NCI-H1105 (cell line): ENCODE results near the gene DNAJC5.

Experiments
- DNase-seq: peaks from one replicate; lab custom pipeline; 2025; lab: John Stamatoyannopoulos, UW

Gene DNAJC5

GRCh38 chr20:63941282-63942081 lies 46.6 kb downstream of the DNAJC5 start:
- no peak for DNase-seq

GRCh38 chr20:63942250-63942951 lies 47.5 kb downstream of the DNAJC5 start:
- no peak for DNase-seq

- DNase-seq = no peak
These were observed 48.3 kb downstream of the DNAJC5 start for GRCh38 chr20:63942969-63943807.

GRCh38 chr20:63943808-63944077 lies 48.8 kb downstream of the DNAJC5 start:
- no peak for DNase-seq

- DNase-seq = no peak
These were observed 49.4 kb downstream of the DNAJC5 start for GRCh38 chr20:63944078-63944941.

- no peak for DNase-seq
These were observed 50.2 kb downstream of the DNAJC5 start for GRCh38 chr20:63945031-63945658.

- no peak for DNase-seq
These were observed 51.3 kb downstream of the DNAJC5 start for GRCh38 chr20:63945921-63946920.

- no peak for DNase-seq
These were observed 52.2 kb downstream of the DNAJC5 start for GRCh38 chr20:63946986-63947637.

GRCh38 chr20:63947638-63948456 lies 52.9 kb downstream of the DNAJC5 start:
- no peak for DNase-seq

- no peak for DNase-seq
These were observed 55.9 kb downstream of the DNAJC5 start for GRCh38 chr20:63950701-63951397.

- no peak for DNase-seq
These were observed 56.7 kb downstream of the DNAJC5 start for GRCh38 chr20:63951398-63952209.

GRCh38 chr20:63952210-63952535 lies 57.2 kb downstream of the DNAJC5 start:
- DNase-seq = no peak

- no peak for DNase-seq
These were observed 57.8 kb downstream of the DNAJC5 start for GRCh38 chr20:63952769-63953168.

- DNase-seq = no peak
These were observed 59.0 kb downstream of the DNAJC5 start for GRCh38 chr20:63953764-63954429.

GRCh38 chr20:63955281-63955826 lies 60.4 kb downstream of the DNAJC5 start:
- no peak for DNase-seq
